HG03442 (cell line): ENCODE data around the gene PDC.
"Not testable (repeated sequence)": the region's sequence is repeated elsewhere in the genome, so short reads cannot be mapped to it uniquely, and the experiment has no call there.

ENCODE experiments used
- ATAC-seq: cut with Tn5 transposase; IDR thresholded peaks from one replicate; pipeline ENCODE4 v1.9.1; 2021; ENCODE audit warnings: mild to moderate bottlenecking, moderate library complexity; ENCODE audit not compliant: unreplicated experiment

Gene PDC

GRCh38 chr1:186473047-186473446, 12.1 kb upstream of the PDC start:
- ATAC-seq = no peak

- ATAC-seq = no peak
Measured at GRCh38 chr1:186465946-186466345, 5.0 kb upstream of the PDC start.

- ATAC-seq = not testable (repeated sequence)
Measured at GRCh38 chr1:186465491-186465890, 4.6 kb upstream of the PDC start.

- ATAC-seq = no peak
Measured at GRCh38 chr1:186463926-186464325, 3.0 kb upstream of the PDC start.

GRCh38 chr1:186463511-186463910, 2.6 kb upstream of the PDC start:
- no peak for ATAC-seq

- ATAC-seq = not testable (repeated sequence)
Measured at GRCh38 chr1:186459161-186459560, 1.8 kb downstream of the PDC start.

- ATAC-seq = peak; percentile 51
Measured at GRCh38 chr1:186456729-186457255, 4.1 kb downstream of the PDC start.

GRCh38 chr1:186454981-186455380, 5.9 kb downstream of the PDC start:
- no peak for ATAC-seq

- ATAC-seq = no peak
Measured at GRCh38 chr1:186446152-186446551, 14.8 kb downstream of the PDC start.

GRCh38 chr1:186443638-186444037, 17.3 kb downstream of the PDC start:
- no peak for ATAC-seq

- ATAC-seq = no peak
Measured at GRCh38 chr1:186442651-186443375, 18.1 kb downstream of the PDC start.

- no peak for ATAC-seq
Measured at GRCh38 chr1:186440584-186440983, 20.3 kb downstream of the PDC start.

- no peak for ATAC-seq
Measured at GRCh38 chr1:186438567-186438966, 22.3 kb downstream of the PDC start.

- ATAC-seq = no peak
Measured at GRCh38 chr1:186435336-186435735, 25.6 kb downstream of the PDC start.

- ATAC-seq = no peak
Measured at GRCh38 chr1:186429017-186429416, 31.9 kb downstream of the PDC start.

GRCh38 chr1:186426118-186426517, 34.8 kb downstream of the PDC start:
- no peak for ATAC-seq

- ATAC-seq = no peak
Measured at GRCh38 chr1:186424539-186424938, 36.4 kb downstream of the PDC start.

- ATAC-seq = no peak
Measured at GRCh38 chr1:186421446-186421845, 39.5 kb downstream of the PDC start.

GRCh38 chr1:186420923-186421322, 40.0 kb downstream of the PDC start:
- peak; percentile 77 for ATAC-seq

- ATAC-seq = no peak
Measured at GRCh38 chr1:186420311-186420710, 40.6 kb downstream of the PDC start.

- no peak for ATAC-seq
Measured at GRCh38 chr1:186418503-186418902, 42.4 kb downstream of the PDC start.

GRCh38 chr1:186413319-186413718, 47.6 kb downstream of the PDC start:
- no peak for ATAC-seq

- ATAC-seq = peak; percentile 65
Measured at GRCh38 chr1:186409091-186409490, 51.8 kb downstream of the PDC start.
